Colonic mucosa (tissue), 4 donors: ENCODE measurements around the gene WNT5A. TPM values are rescaled to one million over a fixed set of nuclear protein-coding genes. Genes with fewer than 3 reads are reported as not detected.

Experiments used
- DNase-seq: peaks from one replicate; pipeline ENCODE4 v3.0.0-alpha.2; 2020
- H3K27ac ChIP-seq: fragments of 200-600 bp; one replicate; pipeline ENCODE4 v1.8.0; 2021
- H3K27me3 ChIP-seq: fragments of 200-600 bp; one replicate; pipeline ENCODE4 v1.8.0; 2021
- H3K36me3 ChIP-seq: fragments of 200-600 bp; one replicate; pipeline ENCODE4 v1.8.0; 2021
- H3K4me1 ChIP-seq: fragments of 200-600 bp; one replicate; pipeline ENCODE4 v1.8.0; 2021; ENCODE audit warnings: mild to moderate bottlenecking
- H3K4me3 ChIP-seq: fragments of 200-600 bp; one replicate; pipeline ENCODE4 v1.8.0; 2021
- H3K9ac ChIP-seq, 2 donors: one replicate each; pipeline ENCODE4 v1.7.0; 2013; ENCODE audit warnings: control low read depth in 2 of 2, low read depth in 2 of 2, low read length in 2 of 2
- H3K9me3 ChIP-seq: fragments of 200-600 bp; one replicate; pipeline ENCODE4 v1.8.0; 2021
- intact Hi-C: fragments of 100-400 bp; cut with DNase I; formaldehyde crosslinking; loops from one replicate; pipeline ENCODE4 v1.14.1; 2022
- total RNA-seq, 2 donors: library from RNA; stranded (reverse); fragmentation: NEBNext Ultra II Directional in 1 of 2; extraction: Animal tissue kit (Norgen Biotek cat#: 25700) in 1 of 2; gene quantifications; one replicate each; pipeline ENCODE4 v1.2.1, GENCODE V29; 2021
- TF ChIP-seq, protein P1 (sequence below): fragments of 200-600 bp; IDR thresholded peaks from one replicate; pipeline ENCODE4 v1.8.0; 2022; ENCODE audit warnings: antibody characterized with exemption, mild to moderate bottlenecking
- donor health status: healthy.
- donor health status: DM: no; HTN: no; CAD: no.
- donor health status: DM: no; HTN: no; CAD: no.

Gene WNT5A
- total RNA-seq, 2 donors from 2014 or later = 3.9 to 7.2 TPM

- Histone ChIP-seq H3K27me3 (no peaks in the 10 kb centered on the region), H3K4me3 (no peak overlapping the region), H3K4me1 (no peaks in the 10 kb centered on the region), H3K36me3 (no peaks in the 10 kb centered on the region), H3K27ac (peak overlapping the region; percentile 27), H3K9ac (peak overlapping the region in 1 of 2 donors; percentile 8), H3K9me3 (no peaks in the 10 kb centered on the region)
- TF ChIP-seq, protein P1, sequence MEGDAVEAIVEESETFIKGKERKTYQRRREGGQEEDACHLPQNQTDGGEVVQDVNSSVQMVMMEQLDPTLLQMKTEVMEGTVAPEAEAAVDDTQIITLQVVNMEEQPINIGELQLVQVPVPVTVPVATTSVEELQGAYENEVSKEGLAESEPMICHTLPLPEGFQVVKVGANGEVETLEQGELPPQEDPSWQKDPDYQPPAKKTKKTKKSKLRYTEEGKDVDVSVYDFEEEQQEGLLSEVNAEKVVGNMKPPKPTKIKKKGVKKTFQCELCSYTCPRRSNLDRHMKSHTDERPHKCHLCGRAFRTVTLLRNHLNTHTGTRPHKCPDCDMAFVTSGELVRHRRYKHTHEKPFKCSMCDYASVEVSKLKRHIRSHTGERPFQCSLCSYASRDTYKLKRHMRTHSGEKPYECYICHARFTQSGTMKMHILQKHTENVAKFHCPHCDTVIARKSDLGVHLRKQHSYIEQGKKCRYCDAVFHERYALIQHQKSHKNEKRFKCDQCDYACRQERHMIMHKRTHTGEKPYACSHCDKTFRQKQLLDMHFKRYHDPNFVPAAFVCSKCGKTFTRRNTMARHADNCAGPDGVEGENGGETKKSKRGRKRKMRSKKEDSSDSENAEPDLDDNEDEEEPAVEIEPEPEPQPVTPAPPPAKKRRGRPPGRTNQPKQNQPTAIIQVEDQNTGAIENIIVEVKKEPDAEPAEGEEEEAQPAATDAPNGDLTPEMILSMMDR = no peak
- peak; percentile 52 for DNase-seq
- intact Hi-C loops = no loop called here
These were observed 40.3 kb downstream of the WNT5A start for GRCh38 chr3:55446850-55447249.

DNA sequence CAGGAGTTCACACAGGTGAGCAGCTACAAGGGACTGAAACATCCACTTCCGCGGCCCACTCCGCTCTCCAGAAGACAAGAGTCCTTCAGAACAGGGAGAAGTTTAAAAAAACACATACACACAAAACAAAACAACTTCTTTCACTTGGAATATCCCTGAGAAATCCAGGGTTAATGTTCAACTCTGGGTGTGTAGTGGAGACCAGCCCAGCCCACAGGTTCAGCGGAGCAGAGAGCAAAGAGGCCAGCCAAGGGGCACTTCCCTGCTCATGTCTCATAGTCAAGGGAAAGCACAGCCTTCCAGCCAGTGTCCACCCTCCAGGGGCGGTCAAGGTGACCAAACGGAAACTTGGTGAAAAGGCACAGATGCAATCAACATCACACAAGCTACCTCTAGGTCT is 41.6 kb downstream of the WNT5A start:
- TF ChIP-seq, protein P1 = no peak
- Histone ChIP-seq H3K27me3 (no peaks in the 10 kb centered on the region), H3K9me3 (no peaks in the 10 kb centered on the region), H3K4me1 (no peaks in the 10 kb centered on the region), H3K9ac (no peak overlapping the region), H3K27ac (peak overlapping the region; percentile 0), H3K36me3 (no peaks in the 10 kb centered on the region), H3K4me3 (no peak overlapping the region)
- intact Hi-C loops = no loop called here
- peak; percentile 81 for DNase-seq

DNA sequence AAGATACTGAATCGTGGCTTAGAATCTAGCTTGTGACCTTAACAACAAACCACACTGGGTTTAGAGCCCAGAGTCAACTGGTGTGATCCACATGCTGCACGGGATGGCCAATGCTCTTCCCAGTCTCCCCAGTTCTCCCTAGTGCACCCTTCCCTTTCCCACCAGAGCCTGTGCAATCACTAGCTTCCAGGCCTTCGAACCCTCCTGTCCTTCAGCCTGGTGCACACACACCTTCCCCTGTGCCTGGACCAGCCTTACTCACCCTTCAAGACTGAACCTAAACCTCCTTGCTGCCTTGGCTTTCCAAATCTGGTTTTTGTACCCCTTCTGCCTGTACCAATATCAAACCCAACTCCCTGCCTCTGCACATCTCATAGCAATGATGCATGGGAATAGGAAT is 43.8 kb downstream of the WNT5A start:
- H3K9ac ChIP-seq = no peak overlapping the region
- no peak for DNase-seq
- no peak overlapping the region for H3K27ac ChIP-seq
- no peaks in the 10 kb centered on the region for H3K9me3 ChIP-seq
- H3K4me1 ChIP-seq = no peaks in the 10 kb centered on the region
- TF ChIP-seq, protein P1 = no peak
- no peaks in the 10 kb centered on the region for H3K36me3 ChIP-seq
- no peaks in the 10 kb centered on the region for H3K27me3 ChIP-seq
- H3K4me3 ChIP-seq = no peak overlapping the region
- intact Hi-C loops = no loop called here

GRCh38 chr3:55442861-55443260 is 44.2 kb downstream of the WNT5A start:
- no peaks in the 10 kb centered on the region for H3K27me3 ChIP-seq
- no peaks in the 10 kb centered on the region for H3K4me1 ChIP-seq
- intact Hi-C loops = no loop called here
- TF ChIP-seq, protein P1 = no peak
- no peaks in the 10 kb centered on the region for H3K36me3 ChIP-seq
- no peak for DNase-seq
- H3K27ac ChIP-seq = no peak overlapping the region
- no peak overlapping the region for H3K9ac ChIP-seq
- no peak overlapping the region for H3K4me3 ChIP-seq
- H3K9me3 ChIP-seq = no peaks in the 10 kb centered on the region

GRCh38 chr3:55441499-55441898 is 45.6 kb downstream of the WNT5A start:
- Histone ChIP-seq H3K36me3 (no peaks in the 10 kb centered on the region), H3K4me1 (no peaks in the 10 kb centered on the region), H3K9ac (no peak overlapping the region), H3K4me3 (no peak overlapping the region), H3K9me3 (no peaks in the 10 kb centered on the region), H3K27me3 (no peaks in the 10 kb centered on the region), H3K27ac (no peak overlapping the region)
- no peak for DNase-seq
- intact Hi-C loops = no loop called here
- TF ChIP-seq, protein P1 = no peak
